Measurements from ENCODE around the gene PRR33. TPM values are rescaled to one million over a fixed set of nuclear protein-coding genes. Genes with fewer than 3 reads are reported as not detected.

The PRR33 gene
- total and polyA plus RNA-seq, 10 of the 15 experiments (the other 5 are each of a cell fraction or from before 2014, with no cell fraction given): 0.02 to 1.0 (median 0.38) TPM; not detected in 6

DNA sequence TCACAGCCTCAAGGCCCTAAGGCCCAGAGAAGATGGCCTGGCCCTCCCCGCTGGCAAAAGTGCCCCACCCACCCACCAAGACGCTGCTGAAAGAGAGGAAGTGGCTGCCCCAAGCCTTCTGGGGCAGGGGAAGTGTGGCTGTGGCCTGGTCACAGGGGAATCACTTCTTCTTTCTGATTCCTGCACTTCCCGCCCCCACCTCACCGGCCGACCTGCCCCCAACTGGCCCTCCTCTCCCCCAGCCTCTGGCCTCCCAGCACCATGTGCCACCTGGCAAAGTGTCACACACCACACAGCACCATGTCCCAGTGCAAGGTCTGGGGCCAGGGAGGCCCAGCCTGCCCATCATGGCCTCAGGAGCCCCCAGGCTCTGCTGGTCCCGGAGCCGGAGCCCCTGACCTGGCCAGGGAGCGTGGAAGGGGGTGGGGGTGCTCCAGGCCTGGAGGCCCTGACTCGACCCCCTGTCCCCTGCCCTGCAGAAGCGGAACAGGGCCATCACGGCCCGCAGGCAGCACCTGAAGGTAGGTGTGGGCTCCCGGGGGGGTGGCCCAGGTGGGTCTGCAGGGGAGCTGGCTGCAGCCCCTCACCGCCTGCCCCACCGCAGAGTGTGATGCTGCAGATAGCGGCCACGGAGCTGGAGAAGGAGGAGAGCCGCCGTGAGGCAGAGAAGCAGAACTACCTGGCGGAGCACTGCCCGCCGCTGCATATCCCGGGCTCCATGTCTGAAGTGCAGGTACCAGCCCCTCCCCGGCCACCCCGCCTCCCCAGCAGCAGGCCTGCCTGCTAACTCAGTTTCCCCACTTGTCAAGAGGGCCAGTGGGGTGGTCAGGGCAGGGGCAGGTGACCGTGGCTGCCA, 51.5 kb downstream of the PRR33 start (continued):
- TF ChIP-seq RCOR1 (conservative IDR thresholded peaks at IDR 0.05; ENCODE audit: low read depth, low read length) (no peak), POLR2AphosphoS2 (IDR thresholded peaks at IDR 0.05; ENCODE audit: low read depth, low read length) (no peak), CBFB (IDR thresholded peaks at IDR 0.05; ENCODE audit: low read depth) (no peak), ZZZ3 (IDR thresholded peaks at IDR 0.05; ENCODE audit: control insufficient read depth, insufficient read length, low read depth) (no peak), CHD4 (IDR thresholded peaks at IDR 0.05) (no peak), SPI1 (IDR thresholded peaks at IDR 0.05; ENCODE audit: borderline replicate concordance, insufficient read depth, low read depth, low read length) (peak; percentile 96), ASH2L (IDR thresholded peaks at IDR 0.05; ENCODE audit: borderline replicate concordance, low read depth) (no peak), TBL1XR1 (IDR thresholded peaks at IDR 0.05; ENCODE audit: low read depth, low read length) (no peak), PML (IDR thresholded peaks at IDR 0.05; ENCODE audit: low read length) (no peak), HCFC1 (IDR thresholded peaks at IDR 0.05; ENCODE audit: low read length) (no peak), JUND (IDR thresholded peaks at IDR 0.05; ENCODE audit: low read depth, low read length) (no peak), BRCA1 (IDR thresholded peaks at IDR 0.05; ENCODE audit: low read depth, low read length) (no peak), RAD51 (IDR thresholded peaks at IDR 0.05) (no peak), EP300 (IDR thresholded peaks at IDR 0.05; ENCODE audit: borderline replicate concordance in 1 of 2, control insufficient read depth in 1 of 2, low read depth in 2 of 2, low read length in 2 of 2) (no peak), TAF1 (IDR thresholded peaks at IDR 0.05; ENCODE audit: borderline replicate concordance, low read depth, low read length) (no peak), ETV6 (conservative IDR thresholded peaks at IDR 0.05 in 1 of 2, IDR thresholded peaks at IDR 0.05 in 1 of 2; ENCODE audit: borderline replicate concordance in 1 of 2, low read depth in 1 of 2) (peak in 1 of 2 experiments; percentile 86; a peak in 2 of 4 replicates), MXI1 (IDR thresholded peaks at IDR 0.05; ENCODE audit: low read depth, low read length) (no peak)
- TF ChIP-seq, protein P1, sequence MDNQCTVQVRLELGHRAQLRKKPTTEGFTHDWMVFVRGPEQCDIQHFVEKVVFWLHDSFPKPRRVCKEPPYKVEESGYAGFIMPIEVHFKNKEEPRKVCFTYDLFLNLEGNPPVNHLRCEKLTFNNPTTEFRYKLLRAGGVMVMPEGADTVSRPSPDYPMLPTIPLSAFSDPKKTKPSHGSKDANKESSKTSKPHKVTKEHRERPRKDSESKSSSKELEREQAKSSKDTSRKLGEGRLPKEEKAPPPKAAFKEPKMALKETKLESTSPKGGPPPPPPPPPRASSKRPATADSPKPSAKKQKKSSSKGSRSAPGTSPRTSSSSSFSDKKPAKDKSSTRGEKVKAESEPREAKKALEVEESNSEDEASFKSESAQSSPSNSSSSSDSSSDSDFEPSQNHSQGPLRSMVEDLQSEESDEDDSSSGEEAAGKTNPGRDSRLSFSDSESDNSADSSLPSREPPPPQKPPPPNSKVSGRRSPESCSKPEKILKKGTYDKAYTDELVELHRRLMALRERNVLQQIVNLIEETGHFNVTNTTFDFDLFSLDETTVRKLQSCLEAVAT (IDR thresholded peaks at IDR 0.05): no peak
- TF ChIP-seq, protein P2, sequence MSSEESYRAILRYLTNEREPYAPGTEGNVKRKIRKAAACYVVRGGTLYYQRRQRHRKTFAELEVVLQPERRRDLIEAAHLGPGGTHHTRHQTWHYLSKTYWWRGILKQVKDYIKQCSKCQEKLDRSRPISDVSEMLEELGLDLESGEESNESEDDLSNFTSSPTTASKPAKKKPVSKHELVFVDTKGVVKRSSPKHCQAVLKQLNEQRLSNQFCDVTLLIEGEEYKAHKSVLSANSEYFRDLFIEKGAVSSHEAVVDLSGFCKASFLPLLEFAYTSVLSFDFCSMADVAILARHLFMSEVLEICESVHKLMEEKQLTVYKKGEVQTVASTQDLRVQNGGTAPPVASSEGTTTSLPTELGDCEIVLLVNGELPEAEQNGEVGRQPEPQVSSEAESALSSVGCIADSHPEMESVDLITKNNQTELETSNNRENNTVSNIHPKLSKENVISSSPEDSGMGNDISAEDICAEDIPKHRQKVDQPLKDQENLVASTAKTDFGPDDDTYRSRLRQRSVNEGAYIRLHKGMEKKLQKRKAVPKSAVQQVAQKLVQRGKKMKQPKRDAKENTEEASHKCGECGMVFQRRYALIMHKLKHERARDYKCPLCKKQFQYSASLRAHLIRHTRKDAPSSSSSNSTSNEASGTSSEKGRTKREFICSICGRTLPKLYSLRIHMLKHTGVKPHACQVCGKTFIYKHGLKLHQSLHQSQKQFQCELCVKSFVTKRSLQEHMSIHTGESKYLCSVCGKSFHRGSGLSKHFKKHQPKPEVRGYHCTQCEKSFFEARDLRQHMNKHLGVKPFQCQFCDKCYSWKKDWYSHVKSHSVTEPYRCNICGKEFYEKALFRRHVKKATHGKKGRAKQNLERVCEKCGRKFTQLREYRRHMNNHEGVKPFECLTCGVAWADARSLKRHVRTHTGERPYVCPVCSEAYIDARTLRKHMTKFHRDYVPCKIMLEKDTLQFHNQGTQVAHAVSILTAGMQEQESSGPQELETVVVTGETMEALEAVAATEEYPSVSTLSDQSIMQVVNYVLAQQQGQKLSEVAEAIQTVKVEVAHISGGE (CRISPR knock-in tag; IDR thresholded peaks at IDR 0.05): no peak
- TF ChIP-seq, protein P3, sequence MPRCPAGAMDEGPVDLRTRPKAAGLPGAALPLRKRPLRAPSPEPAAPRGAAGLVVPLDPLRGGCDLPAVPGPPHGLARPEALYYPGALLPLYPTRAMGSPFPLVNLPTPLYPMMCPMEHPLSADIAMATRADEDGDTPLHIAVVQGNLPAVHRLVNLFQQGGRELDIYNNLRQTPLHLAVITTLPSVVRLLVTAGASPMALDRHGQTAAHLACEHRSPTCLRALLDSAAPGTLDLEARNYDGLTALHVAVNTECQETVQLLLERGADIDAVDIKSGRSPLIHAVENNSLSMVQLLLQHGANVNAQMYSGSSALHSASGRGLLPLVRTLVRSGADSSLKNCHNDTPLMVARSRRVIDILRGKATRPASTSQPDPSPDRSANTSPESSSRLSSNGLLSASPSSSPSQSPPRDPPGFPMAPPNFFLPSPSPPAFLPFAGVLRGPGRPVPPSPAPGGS (IDR thresholded peaks at IDR 0.05; ENCODE audit: borderline replicate concordance, insufficient read depth, low read depth, low read length, poor library complexity, severe bottlenecking): no peak
- TF ChIP-seq, protein P4, sequence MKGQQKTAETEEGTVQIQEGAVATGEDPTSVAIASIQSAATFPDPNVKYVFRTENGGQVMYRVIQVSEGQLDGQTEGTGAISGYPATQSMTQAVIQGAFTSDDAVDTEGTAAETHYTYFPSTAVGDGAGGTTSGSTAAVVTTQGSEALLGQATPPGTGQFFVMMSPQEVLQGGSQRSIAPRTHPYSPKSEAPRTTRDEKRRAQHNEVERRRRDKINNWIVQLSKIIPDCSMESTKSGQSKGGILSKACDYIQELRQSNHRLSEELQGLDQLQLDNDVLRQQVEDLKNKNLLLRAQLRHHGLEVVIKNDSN (IDR thresholded peaks at IDR 0.05; ENCODE audit: borderline replicate concordance, extremely low read length, insufficient read depth, low read depth, low read length): no peak
